Chondrocyte (in vitro differentiated cells): ENCODE measurements around the gene DYNC1I1. TPM values are rescaled to one million over a fixed set of nuclear protein-coding genes. Genes with fewer than 3 reads are reported as not detected.

ENCODE experiments used
- DNase-seq: peaks from one replicate; pipeline ENCODE4 v3.0.0; 2021; ENCODE audit warnings: mixed read lengths, low spot score
- H3K27ac Mint-ChIP-seq: one replicate; pipeline ENCODE4 v1.8.0; 2021; ENCODE audit warnings: mild to moderate bottlenecking, moderate library complexity, mixed read lengths; ENCODE audit not compliant: unreplicated experiment
- H3K27me3 Mint-ChIP-seq: 2 replicates; pipeline ENCODE4 v1.8.0; 2021; ENCODE audit warnings: low read depth, mixed read lengths
- H3K36me3 Mint-ChIP-seq: 2 replicates; pipeline ENCODE4 v1.8.0; 2021; ENCODE audit warnings: low read depth, mixed read lengths
- H3K4me1 Mint-ChIP-seq: 2 replicates; pipeline ENCODE4 v1.8.0; 2021; ENCODE audit warnings: low read depth, mild to moderate bottlenecking, mixed read lengths
- H3K4me3 Mint-ChIP-seq: one replicate; pipeline ENCODE4 v1.8.0; 2021; ENCODE audit warnings: mild to moderate bottlenecking, moderate library complexity, mixed read lengths; ENCODE audit not compliant: unreplicated experiment
- H3K9me3 Mint-ChIP-seq: 2 replicates; pipeline ENCODE4 v1.8.0; 2021; ENCODE audit warnings: low read depth, mixed read lengths
- CTCF ChIP-seq: fragments of 200-600 bp; sonication (generic); IDR thresholded peaks from 2 replicates; pipeline ENCODE4 v1.5.0; 2021; ENCODE audit warnings: antibody characterized with exemption, mild to moderate bottlenecking, moderate library complexity
- total RNA-seq: library from RNA; stranded (reverse); gene quantifications from 3 replicates; pipeline ENCODE4 v1.2.1, GENCODE V29; 2021

DYNC1I1 gene
- total RNA-seq, 1 donor from 2014 or later, result 17.4 TPM

- Mint-ChIP-seq H3K4me3 (no peak overlapping the region), H3K27me3 (peaks cover 2% of the 10 kb centered on the region), H3K27ac (no peak overlapping the region), H3K9me3 (peaks cover 7% of the 10 kb centered on the region), H3K4me1 (no peaks in the 10 kb centered on the region), H3K36me3 (peaks cover 3% of the 10 kb centered on the region)
- no peak for TF ChIP-seq CTCF
- no peak for DNase-seq
Observed at GRCh38 chr7:96104984-96105383, 332.6 kb downstream of the DYNC1I1 start.

GRCh38 chr7:96111405-96111804 lies 339.1 kb downstream of the DYNC1I1 start:
- Mint-ChIP-seq H3K9me3 (peaks cover 21% of the 10 kb centered on the region), H3K4me1 (no peaks in the 10 kb centered on the region), H3K4me3 (no peak overlapping the region), H3K36me3 (peaks cover 7% of the 10 kb centered on the region), H3K27ac (no peak overlapping the region), H3K27me3 (no peaks in the 10 kb centered on the region)
- TF ChIP-seq CTCF, result no peak
- DNase-seq, result no peak

GRCh38 chr7:96114190-96114589 lies 341.8 kb downstream of the DYNC1I1 start:
- Mint-ChIP-seq H3K4me1 (peaks cover 2% of the 10 kb centered on the region), H3K4me3 (no peak overlapping the region), H3K27ac (no peak overlapping the region), H3K36me3 (peaks cover 9% of the 10 kb centered on the region), H3K9me3 (peaks cover 21% of the 10 kb centered on the region), H3K27me3 (no peaks in the 10 kb centered on the region)
- no peak for DNase-seq
- no peak for TF ChIP-seq CTCF

- Mint-ChIP-seq H3K27me3 (no peaks in the 10 kb centered on the region), H3K36me3 (peaks cover 14% of the 10 kb centered on the region), H3K4me3 (no peak overlapping the region), H3K9me3 (peaks cover 11% of the 10 kb centered on the region), H3K27ac (no peak overlapping the region), H3K4me1 (peaks cover 2% of the 10 kb centered on the region)
- DNase-seq, result no peak
- no peak for TF ChIP-seq CTCF
Observed at GRCh38 chr7:96116173-96116572, 343.8 kb downstream of the DYNC1I1 start.

- Mint-ChIP-seq H3K27me3 (no peaks in the 10 kb centered on the region), H3K4me1 (peaks cover 2% of the 10 kb centered on the region), H3K36me3 (peaks cover 15% of the 10 kb centered on the region), H3K27ac (no peak overlapping the region), H3K4me3 (no peak overlapping the region), H3K9me3 (no peaks in the 10 kb centered on the region)
- no peak for TF ChIP-seq CTCF
- no peak for DNase-seq
Observed at GRCh38 chr7:96118449-96119001, 346.2 kb downstream of the DYNC1I1 start.
